CD14-positive monocyte (primary cell): Measurements from ENCODE around the gene SFTPD. TPM values are rescaled to one million over a fixed set of nuclear protein-coding genes. Genes with fewer than 3 reads are reported as not detected.

Experiments used
- DNase-seq, 3 donors: peaks; one replicate each; pipeline ENCODE4 v3.0.0-alpha.2; 2011 to 2022
- H2AFZ ChIP-seq: 2 replicates; pipeline ENCODE4 v1.6.0; 2012; ENCODE audit warnings: mild to moderate bottlenecking, low read depth, low read length, inconsistent platforms; ENCODE audit not compliant: insufficient read depth, poor library complexity, severe bottlenecking
- H3K27ac ChIP-seq, 2 donors: 1 replicate in 1 of 2; 2 replicates in 1 of 2; pipeline ENCODE4 v1.5.1; 2012 to 2013; ENCODE audit warnings: low read length in 2 of 2, control low read depth in 1 of 2, inconsistent platforms in 1 of 2, low read depth in 1 of 2, mild to moderate bottlenecking in 1 of 2
- H3K27me3 ChIP-seq, 2 donors: one replicate each; pipeline versions ENCODE4 v1.6.0 to v1.6.1; 2011 to 2013; ENCODE audit warnings: low read length in 2 of 2; ENCODE audit not compliant: control insufficient read depth in 2 of 2, insufficient read depth in 2 of 2
- H3K36me3 ChIP-seq, 2 donors: replicated peaks in 1 of 2; 1 replicate in 1 of 2; 2 replicates in 1 of 2; pipeline versions ENCODE4 v1.5.1 to v1.6.1; 2012 to 2013; ENCODE audit warnings: low read length in 2 of 2, control low read depth in 1 of 2, inconsistent platforms in 1 of 2, mild to moderate bottlenecking in 1 of 2; ENCODE audit not compliant: insufficient read depth in 2 of 2, control insufficient read depth in 1 of 2
- H3K4me1 ChIP-seq, 2 donors: 1 replicate in 1 of 2; 2 replicates in 1 of 2; pipeline versions ENCODE4 v1.5.1 to v1.6.1; 2012 to 2013; ENCODE audit warnings: low read length in 2 of 2, control low read depth in 1 of 2, inconsistent platforms in 1 of 2, mild to moderate bottlenecking in 1 of 2, moderate library complexity in 1 of 2; ENCODE audit not compliant: insufficient read depth in 2 of 2, control insufficient read depth in 1 of 2
- H3K4me2 ChIP-seq: replicated peaks from 2 replicates; pipeline ENCODE3; 2012; ENCODE audit warnings: low read length, moderate library complexity, mild to moderate bottlenecking; ENCODE audit not compliant: poor library complexity, severe bottlenecking; ENCODE audit errors: extremely low read depth
- H3K4me3 ChIP-seq, 3 experiments: fragments of 200-600 bp in 1 of 3; sonication (generic) in 1 of 3; replicated peaks in 1 of 3; 1 replicate in 2 of 3; 2 replicates in 1 of 3; pipeline ENCODE4 v1.5.1; 2011 to 2013; ENCODE audit warnings: low read length in 3 of 3, mild to moderate bottlenecking in 3 of 3, control low read depth in 2 of 3, low read depth in 2 of 3, inconsistent platforms in 1 of 3, moderate library complexity in 1 of 3
- H3K79me2 ChIP-seq: 2 replicates; pipeline ENCODE4 v1.6.0; 2012; ENCODE audit warnings: mild to moderate bottlenecking, control low read depth, inconsistent platforms, low read length, moderate library complexity; ENCODE audit not compliant: insufficient read depth
- H3K9ac ChIP-seq: 2 replicates; pipeline ENCODE4 v1.6.0; 2017; ENCODE audit warnings: low read length, mild to moderate bottlenecking; ENCODE audit not compliant: insufficient read depth, poor library complexity, severe bottlenecking
- H3K9me3 ChIP-seq, 2 donors: replicated peaks in 1 of 2; 1 replicate in 1 of 2; 2 replicates in 1 of 2; pipeline versions ENCODE4 v1.5.1 to v1.6.1; 2012 to 2013; ENCODE audit warnings: low read length in 2 of 2, control low read depth in 1 of 2; ENCODE audit not compliant: control insufficient read depth in 1 of 2, insufficient read depth in 1 of 2
- H4K20me1 ChIP-seq: 2 replicates; pipeline ENCODE4 v1.6.0; 2012; ENCODE audit warnings: mild to moderate bottlenecking, low read length, control low read depth, moderate library complexity; ENCODE audit not compliant: insufficient read depth
- H3K27ac Mint-ChIP-seq, 7 donors: one replicate each; pipeline ENCODE4 v1.8.0; 2020; ENCODE audit warnings: mild to moderate bottlenecking in 7 of 7, mixed read lengths in 7 of 7, moderate library complexity in 6 of 7, inconsistent platforms in 2 of 7
- H3K27me3 Mint-ChIP-seq, 3 donors: one replicate each; pipeline ENCODE4 v1.8.0; 2021 to 2022; ENCODE audit warnings: low read depth in 3 of 3, mild to moderate bottlenecking in 3 of 3, mixed read lengths in 3 of 3, moderate library complexity in 3 of 3, inconsistent platforms in 1 of 3
- H3K36me3 Mint-ChIP-seq, 2 donors: one replicate each; pipeline ENCODE4 v1.8.0; 2020; ENCODE audit warnings: mixed read lengths in 2 of 2, inconsistent platforms in 1 of 2, mild to moderate bottlenecking in 1 of 2
- H3K4me1 Mint-ChIP-seq: one replicate; pipeline ENCODE4 v1.8.0; 2020; ENCODE audit warnings: mild to moderate bottlenecking, mixed read lengths
- H3K4me3 Mint-ChIP-seq, 2 donors: one replicate each; pipeline ENCODE4 v1.8.0; 2020; ENCODE audit warnings: mild to moderate bottlenecking in 2 of 2, mixed read lengths in 2 of 2, moderate library complexity in 1 of 2
- H3K9me3 Mint-ChIP-seq, 7 donors: one replicate each; pipeline ENCODE4 v1.8.0; 2020 to 2022; ENCODE audit warnings: mixed read lengths in 7 of 7, mild to moderate bottlenecking in 6 of 7, moderate library complexity in 6 of 7, inconsistent platforms in 2 of 7
- whole genome bisulfite sequencing: methylation state at CpG from one replicate; pipeline ENCODE4 v1.1.5; 2013; ENCODE audit warnings: missing lambda C conversion rate; ENCODE audit not compliant: insufficient coverage; 5-methylcytosine and 5-hydroxymethylcytosine counted together
- intact Hi-C, 2 donors: fragments of 100-400 bp; cut with micrococcal nuclease; formaldehyde crosslinking; loops; one replicate each; pipeline versions ENCODE4 v1.15.0 to v1.15.1; 2023
- polyA plus RNA-seq, 3 donors: library from polyadenylated mRNA; depleted of rRNA in 1 of 3; unstranded in 2 of 3; stranded (reverse) in 1 of 3; fragments of 300-500 nt in 2 of 3; fragments of >200 nt in 1 of 3; fragmentation: Illumina TruSeq in 2 of 3; gene quantifications; 1 replicate in 2 of 3; 2 replicates in 1 of 3; pipeline ENCODE4 v1.2.3, GENCODE V29; 2012 to 2021
- TF ChIP-seq, protein P1 (sequence below): fragments of 200-600 bp; IDR thresholded peaks from one replicate; pipeline ENCODE4 v1.8.0; 2022; ENCODE audit warnings: antibody characterized with exemption, mild to moderate bottlenecking

SFTPD gene
- polyA plus RNA-seq, 3 donors, result 0.84 to 1.4 (median 1.2) TPM

DNA sequence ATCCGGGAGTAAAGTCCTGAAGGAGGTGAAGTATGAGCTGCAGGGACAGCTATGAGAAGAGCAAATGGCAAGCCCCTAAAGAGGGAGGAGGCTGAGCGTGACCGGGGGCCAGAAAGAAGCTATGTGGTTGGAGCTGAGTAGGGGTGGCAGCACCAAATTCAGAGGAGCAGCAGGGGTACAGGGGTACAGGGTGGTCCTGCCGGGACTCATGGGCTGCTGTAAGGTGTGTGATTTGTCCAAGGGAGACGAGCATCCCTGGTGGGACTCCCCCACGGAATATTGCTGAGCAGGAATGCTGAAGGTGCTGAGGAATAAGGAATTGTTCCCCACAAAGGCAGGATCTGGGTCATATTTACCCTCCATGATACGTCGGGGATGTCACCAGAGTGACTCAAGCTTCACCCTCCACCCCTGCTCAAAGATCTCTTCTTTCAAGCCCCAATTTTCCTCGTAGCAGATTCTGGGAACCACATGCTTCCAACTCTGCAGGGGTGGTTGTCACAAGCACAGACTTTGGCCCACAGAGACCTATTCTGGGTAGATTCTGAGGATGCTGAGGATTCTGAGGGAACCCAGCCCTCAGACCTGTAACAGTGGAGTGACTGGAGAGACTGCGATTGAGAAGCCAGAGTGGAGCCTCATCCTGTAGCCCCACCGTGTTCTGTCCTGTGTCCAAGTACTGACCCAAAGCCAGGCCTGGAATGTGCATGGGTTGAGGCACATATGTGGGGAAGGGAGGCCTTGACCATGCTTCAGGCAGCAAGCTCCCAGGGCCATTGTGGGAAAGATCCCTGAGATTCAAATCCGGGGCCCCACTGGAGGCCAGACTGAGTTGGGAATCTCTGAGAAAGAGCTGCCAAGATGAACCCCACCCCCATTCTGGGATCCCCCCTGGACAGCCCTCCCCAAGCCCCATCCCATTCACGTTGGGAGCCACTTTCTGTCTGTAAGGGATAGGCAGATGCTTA lies 4.2 kb downstream of the SFTPD start:
- TF ChIP-seq, protein P1, sequence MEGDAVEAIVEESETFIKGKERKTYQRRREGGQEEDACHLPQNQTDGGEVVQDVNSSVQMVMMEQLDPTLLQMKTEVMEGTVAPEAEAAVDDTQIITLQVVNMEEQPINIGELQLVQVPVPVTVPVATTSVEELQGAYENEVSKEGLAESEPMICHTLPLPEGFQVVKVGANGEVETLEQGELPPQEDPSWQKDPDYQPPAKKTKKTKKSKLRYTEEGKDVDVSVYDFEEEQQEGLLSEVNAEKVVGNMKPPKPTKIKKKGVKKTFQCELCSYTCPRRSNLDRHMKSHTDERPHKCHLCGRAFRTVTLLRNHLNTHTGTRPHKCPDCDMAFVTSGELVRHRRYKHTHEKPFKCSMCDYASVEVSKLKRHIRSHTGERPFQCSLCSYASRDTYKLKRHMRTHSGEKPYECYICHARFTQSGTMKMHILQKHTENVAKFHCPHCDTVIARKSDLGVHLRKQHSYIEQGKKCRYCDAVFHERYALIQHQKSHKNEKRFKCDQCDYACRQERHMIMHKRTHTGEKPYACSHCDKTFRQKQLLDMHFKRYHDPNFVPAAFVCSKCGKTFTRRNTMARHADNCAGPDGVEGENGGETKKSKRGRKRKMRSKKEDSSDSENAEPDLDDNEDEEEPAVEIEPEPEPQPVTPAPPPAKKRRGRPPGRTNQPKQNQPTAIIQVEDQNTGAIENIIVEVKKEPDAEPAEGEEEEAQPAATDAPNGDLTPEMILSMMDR, result no peak
- Mint-ChIP-seq H3K4me3 (no peak overlapping the region), H3K9me3 (peaks cover 0 to 3% (median 0%) of the 10 kb centered on the region in 7 donors), H3K36me3 (no peaks in the 10 kb centered on the region), H3K4me1 (peaks cover 39% of the 10 kb centered on the region), H3K27me3 (peaks cover 3 to 5% (median 3%) of the 10 kb centered on the region in 3 donors), H3K27ac (no peak overlapping the region)
- Histone ChIP-seq H3K27me3 (no peaks in the 10 kb centered on the region), H3K36me3 (no peaks in the 10 kb centered on the region), H3K9me3 (no peaks in the 10 kb centered on the region), H4K20me1 (no peaks in the 10 kb centered on the region), H3K4me3 (no peak overlapping the region), H3K27ac (no peak overlapping the region), H3K4me2 (no peak overlapping the region), H3K79me2 (no peaks in the 10 kb centered on the region), H3K9ac (no peak overlapping the region), H2AFZ (no peak overlapping the region), H3K4me1 (peaks cover 42 to 43% of the 10 kb centered on the region in 2 donors)
- WGBS, result 90% methylated on average over 8 of the region's 13 CpGs
- DNase-seq, result no peak
- intact Hi-C loops, result no loop called here

DNA sequence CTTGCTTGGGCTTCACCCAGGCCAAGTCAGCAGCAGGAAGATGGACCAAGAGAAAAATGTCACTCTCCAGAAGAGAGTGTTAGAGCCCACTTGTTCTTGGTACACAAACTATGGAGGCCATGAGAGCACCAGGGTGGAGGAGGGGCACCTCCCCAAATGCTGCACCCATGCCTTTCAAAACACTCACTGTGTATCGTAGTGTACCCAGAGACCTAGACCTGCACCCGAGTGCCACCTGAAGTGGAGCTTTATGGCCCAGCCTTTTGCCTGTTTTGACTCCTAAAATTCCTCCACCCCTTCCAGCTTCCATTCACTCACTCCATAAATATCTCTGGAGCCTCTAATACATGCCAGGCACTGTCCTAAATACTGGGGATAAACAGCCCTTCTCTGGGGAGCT lies 5.0 kb downstream of the SFTPD start:
- H3K36me3 ChIP-seq, result no peaks in the 10 kb centered on the region
- no peak overlapping the region for H2AFZ ChIP-seq
- no peak for DNase-seq
- no peaks in the 10 kb centered on the region for H3K79me2 ChIP-seq
- H4K20me1 ChIP-seq, result no peaks in the 10 kb centered on the region
- TF ChIP-seq, protein P1, result no peak
- H3K9me3 ChIP-seq, result no peaks in the 10 kb centered on the region
- H3K9ac ChIP-seq, result no peak overlapping the region
- H3K4me1 ChIP-seq, result peaks cover 42 to 43% of the 10 kb centered on the region in 2 donors
- H3K4me3 Mint-ChIP-seq, result no peak overlapping the region
- intact Hi-C loops, result no loop called here
- no peak overlapping the region for H3K4me2 ChIP-seq
- H3K27ac ChIP-seq, result no peak overlapping the region
- H3K4me3 ChIP-seq, result no peak overlapping the region
- peaks cover 38% of the 10 kb centered on the region for H3K4me1 Mint-ChIP-seq
- H3K36me3 Mint-ChIP-seq, result peaks cover 0 to 4% of the 10 kb centered on the region in 2 donors
- H3K27me3 Mint-ChIP-seq, result peaks cover 3 to 5% (median 3%) of the 10 kb centered on the region in 3 donors
- H3K27me3 ChIP-seq, result no peaks in the 10 kb centered on the region
- H3K27ac Mint-ChIP-seq, result no peak overlapping the region
- peaks cover 0 to 3% (median 0%) of the 10 kb centered on the region in 7 donors for H3K9me3 Mint-ChIP-seq
- 100% methylated on average over 2 of the region's 2 CpGs for WGBS
